ENCODE results near the gene SIX6.

DNA sequence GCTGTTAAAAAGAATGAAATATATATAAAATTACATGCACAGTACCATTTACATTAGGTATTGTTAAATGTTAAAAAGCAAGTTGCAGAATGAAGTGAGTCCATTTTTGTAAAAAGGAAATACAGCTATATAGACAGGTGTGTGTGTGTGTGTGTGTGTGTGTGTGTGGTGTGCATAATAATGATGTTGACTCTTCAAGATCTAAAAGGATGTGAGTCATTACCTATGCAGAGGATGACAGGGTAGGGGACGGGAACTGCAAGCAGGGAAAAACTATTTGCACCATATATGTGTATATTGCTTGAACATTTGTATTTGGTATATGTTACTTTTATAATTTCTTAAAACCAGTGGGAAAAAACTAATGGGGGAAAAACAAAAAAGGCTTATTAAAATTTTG lies 26.2 kb upstream of the SIX6 start:
- TF ChIP-seq POLR2A (IDR thresholded peaks at IDR 0.05; ENCODE audit: low read length) (no peak), GATA1 (IDR thresholded peaks at IDR 0.05; ENCODE audit: low read depth, low read length) (no peak)
